ENCODE measurements around the gene SUGP2.

SUGP2 gene

DNA sequence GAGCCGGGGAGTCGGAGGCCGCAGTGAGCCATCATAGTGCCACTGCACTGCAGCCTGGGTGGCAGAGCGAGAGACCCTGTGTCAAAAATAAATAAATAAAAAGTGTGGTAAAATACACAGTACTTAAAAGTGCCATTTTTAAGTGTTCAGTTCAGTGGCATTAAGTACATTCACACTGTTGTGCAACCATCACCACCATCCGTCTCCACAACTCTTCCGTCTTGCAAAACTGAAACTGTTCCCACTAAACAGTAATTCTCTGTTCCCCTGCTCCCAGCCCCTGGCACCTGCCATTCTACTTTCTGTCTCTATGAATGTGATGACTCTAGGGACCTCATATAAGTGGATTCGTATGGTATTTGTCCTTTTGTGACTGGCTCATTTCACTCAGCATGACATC is 43.8 kb upstream of the SUGP2 start:
- H3K23ac ChIP-seq (ENCODE audit: low read length) = no peak overlapping the region
- no peak overlapping the region for H2AK5ac ChIP-seq (ENCODE audit: low read length)
- H3K18ac ChIP-seq (ENCODE audit: low read length) = no peak overlapping the region
- H3K4me3 ChIP-seq (ENCODE audit: low read depth, low read length) = no peak overlapping the region
- no peak overlapping the region for H2BK5ac ChIP-seq (ENCODE audit: low read depth, low read length, poor library complexity)
- no peak overlapping the region for H4K91ac ChIP-seq (ENCODE audit: low read depth, low read length)
- no peak overlapping the region for H3K4ac ChIP-seq (ENCODE audit: low read depth, low read length)
- H2AFZ ChIP-seq (ENCODE audit: insufficient read depth, low read length, poor library complexity) = no peak overlapping the region
- no peak overlapping the region for H2BK12ac ChIP-seq (ENCODE audit: low read length)
- H3K79me1 ChIP-seq (ENCODE audit: low read length) = no peaks in the 10 kb centered on the region
- H3K9me3 ChIP-seq (ENCODE audit: insufficient read depth, low read depth, low read length) = peaks cover 6% of the 10 kb centered on the region
- no peak for DNase-seq
- H3K27ac ChIP-seq (ENCODE audit: low read depth, low read length) = no peak overlapping the region
- no peak overlapping the region for H3K4me2 ChIP-seq (ENCODE audit: low read length)
- H3K79me2 ChIP-seq (ENCODE audit: control insufficient read depth, insufficient read depth, low read length, poor library complexity) = no peaks in the 10 kb centered on the region
- H3K14ac ChIP-seq (ENCODE audit: low read length) = no peak overlapping the region
- H3K9ac ChIP-seq (ENCODE audit: low read length) = no peak overlapping the region
- no peak overlapping the region for H4K12ac ChIP-seq (ENCODE audit: low read depth, low read length)
- no peaks in the 10 kb centered on the region for H3K36me3 ChIP-seq (ENCODE audit: control insufficient read depth in 1 of 2, insufficient read depth in 2 of 2, low read length in 2 of 2)
- no peak overlapping the region for H2BK120ac ChIP-seq (ENCODE audit: insufficient read depth, low read length, poor library complexity)
- no CpG with 5 or more reads among the region's 7 CpGs for WGBS (ENCODE audit: extremely low coverage, insufficient coverage, insufficient read length)
- no peak overlapping the region for H4K8ac ChIP-seq (ENCODE audit: low read depth, low read length)
- peaks cover 0 to 3% of the 10 kb centered on the region in 2 experiments for H3K4me1 ChIP-seq (ENCODE audit: control insufficient read depth in 1 of 2, insufficient read depth in 2 of 2, low read length in 2 of 2)
- no peaks in the 10 kb centered on the region for H3K27me3 ChIP-seq (ENCODE audit: insufficient read depth, low read length)

DNA sequence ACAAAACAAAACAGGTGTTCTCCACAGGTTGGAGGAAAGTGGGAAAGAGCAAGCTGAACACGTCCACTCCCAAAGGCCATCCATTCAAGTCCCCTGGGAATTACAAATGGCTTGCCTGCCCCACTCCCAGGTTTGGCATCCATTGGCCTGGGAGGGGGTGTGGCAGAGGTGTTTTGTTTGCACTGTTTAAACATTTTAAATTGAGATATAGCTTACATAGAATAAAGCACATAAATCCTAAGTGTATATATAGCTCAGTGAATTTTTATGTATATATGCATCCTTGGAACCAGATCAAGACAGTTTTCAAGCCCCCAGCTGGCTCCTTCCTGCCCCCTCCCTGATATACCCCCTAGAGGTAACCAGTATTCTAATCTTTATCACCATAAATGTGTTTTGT is 43.2 kb upstream of the SUGP2 start:
- Histone ChIP-seq H2BK5ac (ENCODE audit: low read depth, low read length, poor library complexity) (no peak overlapping the region), H3K9me3 (ENCODE audit: insufficient read depth, low read depth, low read length) (peaks cover 4% of the 10 kb centered on the region), H3K27ac (ENCODE audit: low read depth, low read length) (no peak overlapping the region), H3K79me1 (ENCODE audit: low read length) (no peaks in the 10 kb centered on the region), H3K27me3 (ENCODE audit: insufficient read depth, low read length) (no peaks in the 10 kb centered on the region), H4K8ac (ENCODE audit: low read depth, low read length) (no peak overlapping the region), H3K79me2 (ENCODE audit: control insufficient read depth, insufficient read depth, low read length, poor library complexity) (no peaks in the 10 kb centered on the region), H3K36me3 (ENCODE audit: control insufficient read depth in 1 of 2, insufficient read depth in 2 of 2, low read length in 2 of 2) (no peaks in the 10 kb centered on the region), H3K4ac (ENCODE audit: low read depth, low read length) (no peak overlapping the region), H3K23ac (ENCODE audit: low read length) (no peak overlapping the region), H2AK5ac (ENCODE audit: low read length) (no peak overlapping the region), H4K12ac (ENCODE audit: low read depth, low read length) (no peak overlapping the region), H3K4me3 (ENCODE audit: low read depth, low read length) (no peak overlapping the region), H2BK12ac (ENCODE audit: low read length) (no peak overlapping the region), H2AFZ (ENCODE audit: insufficient read depth, low read length, poor library complexity) (no peak overlapping the region), H3K4me1 (ENCODE audit: control insufficient read depth in 1 of 2, insufficient read depth in 2 of 2, low read length in 2 of 2) (peaks cover 0 to under 1% of the 10 kb centered on the region in 2 experiments), H2BK120ac (ENCODE audit: insufficient read depth, low read length, poor library complexity) (no peak overlapping the region), H3K9ac (ENCODE audit: low read length) (no peak overlapping the region), H3K14ac (ENCODE audit: low read length) (no peak overlapping the region), H4K91ac (ENCODE audit: low read depth, low read length) (no peak overlapping the region), H3K4me2 (ENCODE audit: low read length) (no peak overlapping the region), H3K18ac (ENCODE audit: low read length) (no peak overlapping the region)
- no CpG with 5 or more reads among the region's 1 CpG for WGBS (ENCODE audit: extremely low coverage, insufficient coverage, insufficient read length)
- DNase-seq = no peak

DNA sequence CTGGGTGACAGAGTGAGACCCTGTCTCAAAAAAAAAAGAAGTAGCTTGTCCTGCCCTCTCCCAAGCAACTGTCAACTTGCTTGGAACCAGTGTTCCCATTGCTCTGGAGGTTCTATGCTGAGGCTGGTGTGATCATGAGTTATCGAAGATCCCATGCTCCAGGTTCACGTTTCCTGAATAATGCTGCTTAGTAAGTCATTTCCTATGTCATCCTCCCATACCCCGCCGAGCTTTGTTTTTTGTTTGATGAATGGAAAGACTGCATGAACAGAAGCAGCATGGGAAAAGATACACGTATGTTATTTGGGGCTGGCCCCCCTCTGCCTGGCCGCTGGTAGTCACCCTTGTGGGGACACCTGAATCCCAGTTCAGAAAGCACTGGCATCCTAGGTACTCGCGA is 41.8 kb upstream of the SUGP2 start:
- Histone ChIP-seq H3K23ac (ENCODE audit: low read length) (no peak overlapping the region), H4K91ac (ENCODE audit: low read depth, low read length) (no peak overlapping the region), H2AK5ac (ENCODE audit: low read length) (no peak overlapping the region), H3K4me3 (ENCODE audit: low read depth, low read length) (no peak overlapping the region), H3K9ac (ENCODE audit: low read length) (no peak overlapping the region), H2AFZ (ENCODE audit: insufficient read depth, low read length, poor library complexity) (no peak overlapping the region), H3K14ac (ENCODE audit: low read length) (no peak overlapping the region), H3K9me3 (ENCODE audit: insufficient read depth, low read depth, low read length) (peaks cover 4% of the 10 kb centered on the region), H3K79me1 (ENCODE audit: low read length) (no peaks in the 10 kb centered on the region), H3K79me2 (ENCODE audit: control insufficient read depth, insufficient read depth, low read length, poor library complexity) (no peaks in the 10 kb centered on the region), H4K12ac (ENCODE audit: low read depth, low read length) (no peak overlapping the region), H2BK5ac (ENCODE audit: low read depth, low read length, poor library complexity) (no peak overlapping the region), H3K27me3 (ENCODE audit: insufficient read depth, low read length) (no peaks in the 10 kb centered on the region), H3K4me1 (ENCODE audit: control insufficient read depth in 1 of 2, insufficient read depth in 2 of 2, low read length in 2 of 2) (no peaks in the 10 kb centered on the region), H3K27ac (ENCODE audit: low read depth, low read length) (no peak overlapping the region), H2BK120ac (ENCODE audit: insufficient read depth, low read length, poor library complexity) (no peak overlapping the region), H2BK12ac (ENCODE audit: low read length) (no peak overlapping the region), H4K8ac (ENCODE audit: low read depth, low read length) (no peak overlapping the region), H3K18ac (ENCODE audit: low read length) (no peak overlapping the region), H3K4ac (ENCODE audit: low read depth, low read length) (no peak overlapping the region), H3K36me3 (ENCODE audit: control insufficient read depth in 1 of 2, insufficient read depth in 2 of 2, low read length in 2 of 2) (no peaks in the 10 kb centered on the region), H3K4me2 (ENCODE audit: low read length) (no peak overlapping the region)
- WGBS (ENCODE audit: extremely low coverage, insufficient coverage, insufficient read length) = no CpG with 5 or more reads among the region's 8 CpGs
- DNase-seq = no peak

DNA sequence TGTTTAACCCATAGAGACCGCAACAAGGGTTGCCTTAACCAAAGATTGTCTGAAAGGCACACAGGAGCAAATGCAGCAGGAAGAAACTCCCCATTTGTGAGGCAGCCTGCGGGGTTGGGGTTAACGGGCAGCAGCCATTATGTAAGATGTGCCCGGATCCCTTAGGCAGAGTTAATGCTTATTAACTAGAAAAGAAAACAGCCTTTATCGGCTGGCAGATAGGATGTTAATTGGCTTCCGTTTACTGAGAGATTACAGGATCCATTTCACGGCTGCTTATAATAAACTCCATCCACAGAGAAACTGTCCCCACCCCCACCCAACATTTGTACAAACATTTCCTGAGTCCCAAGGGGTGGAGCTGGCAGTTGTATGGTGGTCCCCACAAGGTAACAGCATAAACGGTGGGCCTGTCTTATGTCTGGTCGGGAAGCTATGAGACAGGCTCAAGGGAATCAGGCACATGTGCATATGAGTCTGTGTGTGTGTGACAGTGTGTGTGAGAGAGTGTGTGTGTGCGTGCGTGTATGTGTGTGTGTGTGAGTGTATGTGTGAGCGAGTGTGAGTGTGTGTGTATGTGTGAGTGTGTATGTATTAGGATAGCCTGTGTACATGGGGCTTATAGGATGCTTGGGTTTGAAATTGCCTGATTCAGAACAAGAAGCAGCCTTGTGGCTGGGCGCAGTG is 41.0 kb upstream of the SUGP2 start:
- H3K9me3 ChIP-seq (ENCODE audit: insufficient read depth, low read depth, low read length) = peaks cover 4% of the 10 kb centered on the region
- H2BK12ac ChIP-seq (ENCODE audit: low read length) = no peak overlapping the region
- H3K27ac ChIP-seq (ENCODE audit: low read depth, low read length) = no peak overlapping the region
- H3K4me2 ChIP-seq (ENCODE audit: low read length) = no peak overlapping the region
- H3K9ac ChIP-seq (ENCODE audit: low read length) = no peak overlapping the region
- H2BK5ac ChIP-seq (ENCODE audit: low read depth, low read length, poor library complexity) = no peak overlapping the region
- H4K8ac ChIP-seq (ENCODE audit: low read depth, low read length) = no peak overlapping the region
- H2BK120ac ChIP-seq (ENCODE audit: insufficient read depth, low read length, poor library complexity) = no peak overlapping the region
- H3K36me3 ChIP-seq (ENCODE audit: control insufficient read depth in 1 of 2, insufficient read depth in 2 of 2, low read length in 2 of 2) = no peaks in the 10 kb centered on the region
- H2AFZ ChIP-seq (ENCODE audit: insufficient read depth, low read length, poor library complexity) = no peak overlapping the region
- no peaks in the 10 kb centered on the region for H3K27me3 ChIP-seq (ENCODE audit: insufficient read depth, low read length)
- no peak overlapping the region for H3K23ac ChIP-seq (ENCODE audit: low read length)
- H3K79me1 ChIP-seq (ENCODE audit: low read length) = no peaks in the 10 kb centered on the region
- H3K4ac ChIP-seq (ENCODE audit: low read depth, low read length) = no peak overlapping the region
- no peak overlapping the region for H3K4me3 ChIP-seq (ENCODE audit: low read depth, low read length)
- DNase-seq = no peak
- no peak overlapping the region for H4K12ac ChIP-seq (ENCODE audit: low read depth, low read length)
- H3K18ac ChIP-seq (ENCODE audit: low read length) = no peak overlapping the region
- no peak overlapping the region for H2AK5ac ChIP-seq (ENCODE audit: low read length)
- 100% methylated on average over 3 of the region's 13 CpGs for WGBS (ENCODE audit: extremely low coverage, insufficient coverage, insufficient read length)
- H3K4me1 ChIP-seq (ENCODE audit: control insufficient read depth in 1 of 2, insufficient read depth in 2 of 2, low read length in 2 of 2) = no peaks in the 10 kb centered on the region
- no peak overlapping the region for H4K91ac ChIP-seq (ENCODE audit: low read depth, low read length)
- no peak overlapping the region for H3K14ac ChIP-seq (ENCODE audit: low read length)
- no peaks in the 10 kb centered on the region for H3K79me2 ChIP-seq (ENCODE audit: control insufficient read depth, insufficient read depth, low read length, poor library complexity)

Measured in trophoblast cell (in vitro differentiated cells and primary cell).